Measurements from ENCODE around the gene RBMS3. TPM values are rescaled to one million over a fixed set of nuclear protein-coding genes. Genes with fewer than 3 reads are reported as not detected.

RBMS3 gene
- total RNA-seq, 4 donors from 2014 or later = 116 to 171 (median 152) TPM

GRCh38 chr3:29249829-29250345 is 31.0 kb upstream of the RBMS3 start:
- intact Hi-C loops (cut with DNase I) = no loop called here
- Histone ChIP-seq H3K9me3 (no peaks in the 10 kb centered on the region), H3K4me1 (no peaks in the 10 kb centered on the region), H3K4me3 (replicated peaks in 1 of 3) (no peak overlapping the region), H3K36me3 (no peaks in the 10 kb centered on the region), H3K27me3 (no peaks in the 10 kb centered on the region), H3K27ac (no peak overlapping the region)
- 91 to 95% methylated on average over 6 of the region's 6 CpGs for WGBS, 2 donors
- no peak for TF ChIP-seq CTCF (IDR thresholded peaks at IDR 0.05)
- no peak for TF ChIP-seq POLR2A (IDR thresholded peaks at IDR 0.05)
- no peak for DNase-seq

DNA sequence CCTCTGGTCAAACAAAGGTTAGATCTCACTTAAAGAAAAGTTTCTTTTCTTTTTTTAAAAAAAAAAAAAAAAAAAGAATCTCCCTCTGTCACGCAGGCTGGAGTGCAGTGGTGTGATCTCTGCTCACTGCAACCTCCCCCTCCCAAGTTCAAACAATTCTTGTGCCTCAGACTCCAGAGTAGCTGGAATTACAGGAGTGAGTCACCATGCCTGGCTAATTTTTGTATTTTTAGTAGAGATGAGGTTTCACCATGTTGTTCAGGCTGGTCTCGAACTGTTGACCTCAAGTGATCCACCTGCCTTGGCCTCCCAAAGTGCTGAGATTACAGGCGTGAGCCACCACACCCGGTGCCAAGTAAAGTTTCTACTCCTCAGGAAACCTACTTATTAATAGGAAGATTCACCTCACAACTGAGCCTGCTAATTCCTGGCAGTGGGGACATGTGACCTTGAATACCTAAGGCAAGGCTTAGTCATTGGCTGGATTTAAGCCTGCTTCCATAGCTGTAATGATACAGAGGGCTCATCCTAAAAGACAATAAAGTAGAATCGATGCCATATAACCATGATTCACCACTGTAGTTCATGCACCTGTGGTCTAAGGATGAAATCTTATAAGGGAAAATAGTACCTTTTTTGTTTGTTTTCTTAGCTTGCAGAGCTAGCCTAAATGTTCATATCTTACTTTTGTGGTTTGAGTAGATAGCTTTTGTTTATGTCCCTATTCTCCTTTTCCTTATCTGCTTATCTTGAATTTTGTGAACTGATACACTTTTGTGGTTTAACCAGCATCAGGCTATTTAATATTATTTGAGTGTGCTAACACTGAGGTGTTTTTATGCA is 24.8 kb upstream of the RBMS3 start:
- 90 to 92% methylated on average over 5 of the region's 5 CpGs for WGBS, 2 donors
- no peak for TF ChIP-seq POLR2A (IDR thresholded peaks at IDR 0.05)
- H3K4me3 ChIP-seq (replicated peaks in 1 of 3) = no peak overlapping the region

DNA sequence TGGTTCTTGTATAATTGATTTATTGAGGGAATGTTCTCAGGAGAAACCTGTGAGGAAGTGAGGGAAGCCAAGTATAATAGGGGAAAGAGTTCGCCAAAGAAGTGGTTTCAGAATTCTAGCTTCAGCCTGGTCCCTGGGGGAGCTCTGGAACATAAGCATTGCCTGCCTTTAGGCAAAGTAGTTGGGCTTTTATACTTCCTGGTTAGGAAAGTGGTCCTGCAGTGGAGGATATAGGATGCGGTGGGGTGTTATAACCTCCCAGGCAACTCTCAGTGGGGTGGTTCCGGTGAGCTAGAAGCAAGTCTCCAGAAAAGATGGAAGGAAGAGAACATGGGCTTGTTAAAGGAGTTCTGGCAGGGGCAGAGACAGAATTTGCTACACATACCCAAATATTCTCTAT is 22.7 kb upstream of the RBMS3 start:
- WGBS, 2 donors = 93% methylated on average over 3 of the region's 3 CpGs
- Histone ChIP-seq H3K4me3 (replicated peaks in 1 of 3) (no peak overlapping the region), H3K36me3 (no peaks in the 10 kb centered on the region), H3K27me3 (no peaks in the 10 kb centered on the region), H3K27ac (no peak overlapping the region), H3K9me3 (no peaks in the 10 kb centered on the region), H3K4me1 (no peaks in the 10 kb centered on the region)
- intact Hi-C loops (cut with DNase I) = no loop called here
- DNase-seq = no peak
- TF ChIP-seq CTCF (IDR thresholded peaks at IDR 0.05) (no peak), POLR2A (IDR thresholded peaks at IDR 0.05) (no peak)

More for the DNA sequence above, 24.8 kb upstream of the RBMS3 start:
- Histone ChIP-seq H3K4me1 (no peaks in the 10 kb centered on the region), H3K27ac (no peak overlapping the region), H3K9me3 (no peaks in the 10 kb centered on the region), H3K27me3 (no peaks in the 10 kb centered on the region), H3K36me3 (no peaks in the 10 kb centered on the region)
- no peak for DNase-seq
- intact Hi-C loops (cut with DNase I) = no loop called here

DNA sequence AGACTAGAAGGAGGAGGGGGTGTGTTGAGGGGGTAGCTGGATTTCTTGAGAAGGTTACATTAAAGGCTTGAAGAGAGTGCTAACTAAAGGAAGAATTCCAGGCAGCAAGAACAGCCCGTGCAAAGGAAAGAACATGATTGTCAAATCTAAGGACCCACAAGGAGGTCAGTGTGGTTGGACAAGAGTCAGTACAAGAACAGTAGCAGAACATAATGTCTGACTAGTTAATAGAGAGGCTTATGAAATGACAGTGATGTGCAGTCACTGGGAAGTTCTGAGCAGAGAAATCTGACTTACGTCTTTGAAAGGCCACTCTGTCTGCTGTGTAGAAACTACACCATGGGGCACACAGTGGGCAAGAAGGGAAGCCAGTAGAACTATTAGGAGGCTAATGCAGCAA is 19.8 kb upstream of the RBMS3 start:
- no peaks in the 10 kb centered on the region for H3K9me3 ChIP-seq
- no peaks in the 10 kb centered on the region for H3K36me3 ChIP-seq
- no peak overlapping the region for H3K4me3 ChIP-seq (replicated peaks in 1 of 3)
- H3K27ac ChIP-seq = no peak overlapping the region
- no peak for TF ChIP-seq CTCF (IDR thresholded peaks at IDR 0.05)
- no peak for TF ChIP-seq POLR2A (IDR thresholded peaks at IDR 0.05)
- intact Hi-C loops (cut with DNase I) = no loop called here
- no peaks in the 10 kb centered on the region for H3K27me3 ChIP-seq
- DNase-seq = no peak
- WGBS, 2 donors = 83% methylated on average over 2 of the region's 2 CpGs
- no peaks in the 10 kb centered on the region for H3K4me1 ChIP-seq

- no peak overlapping the region for H3K4me3 ChIP-seq (replicated peaks in 1 of 3)
- H3K27ac ChIP-seq = no peak overlapping the region
- H3K36me3 ChIP-seq = no peaks in the 10 kb centered on the region
- H3K4me1 ChIP-seq = no peaks in the 10 kb centered on the region
- H3K9me3 ChIP-seq = no peaks in the 10 kb centered on the region
- intact Hi-C loops (cut with DNase I) = no loop called here
- TF ChIP-seq CTCF (IDR thresholded peaks at IDR 0.05) (no peak), POLR2A (IDR thresholded peaks at IDR 0.05) (no peak)
- WGBS, 2 donors = 96% methylated on average over 4 of the region's 4 CpGs
- DNase-seq = no peak
- H3K27me3 ChIP-seq = no peaks in the 10 kb centered on the region
Observed at GRCh38 chr3:29263476-29263875, 17.4 kb upstream of the RBMS3 start.

Measured in thyroid gland (tissue), 4 donors.